Measurements from ENCODE around the gene ZBTB18.

DNA sequence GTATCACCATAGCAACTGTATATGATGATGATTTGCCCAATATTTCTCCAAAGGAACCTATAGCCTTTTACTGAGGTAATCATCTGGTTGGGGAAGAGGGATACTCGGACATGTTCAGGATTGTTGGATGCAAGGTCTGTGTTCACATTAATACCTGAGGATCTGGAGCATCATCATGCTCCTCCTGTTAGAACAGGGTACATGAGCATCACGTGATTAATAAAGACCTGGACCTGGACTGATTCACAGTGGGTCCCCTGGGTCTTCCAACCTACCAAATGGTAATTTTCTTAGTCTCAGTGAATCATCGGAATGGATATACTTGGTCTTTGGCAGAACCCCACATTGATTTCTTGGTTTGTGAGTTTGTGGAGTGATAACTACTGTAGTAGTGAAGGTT, 45.6 kb upstream of the ZBTB18 start:
- TF ChIP-seq POLR2A (IDR thresholded peaks at IDR 0.05; ENCODE audit: low read length) (no peak), GATA1 (IDR thresholded peaks at IDR 0.05; ENCODE audit: low read depth, low read length) (no peak)
